ENCODE data around the gene PPIA. TPM values are rescaled to one million over a fixed set of nuclear protein-coding genes. Genes with fewer than 3 reads are reported as not detected.
A peak's percentile ranks its signal among the peaks of the same experiment; 100 is the strongest.

PPIA gene
- total RNA-seq, 1 experiment from 2014 or later: 2,465 TPM

GRCh38 chr7:44748045-44748947, 48.2 kb upstream of the PPIA start, which contains the start of gene ZMIZ2:
ZMIZ2 (plus strand) TSS chr7:44748847; CDS start chr7:44756250, 7,403 bp downstream.
- ATAC-seq (peak; percentile 92), DNase-seq (ENCODE audit: low spot score) (peak; percentile 87)
- no peaks in the 10 kb centered on the region for H3K9me3 Mint-ChIP-seq
- no peak for TF ChIP-seq FOXP1 (CRISPR knock-in tag; IDR thresholded peaks at IDR 0.05; ENCODE audit: borderline replicate concordance)
- TF ChIP-seq GRHL2 (CRISPR knock-in tag; IDR thresholded peaks at IDR 0.05; ENCODE audit: insufficient replicate concordance, severe bottlenecking): no peak
- TF ChIP-seq ATF3 (CRISPR knock-in tag; conservative IDR thresholded peaks at IDR 0.05): no peak
- TF ChIP-seq ZNF121 (CRISPR knock-in tag; IDR thresholded peaks at IDR 0.05): peak; percentile 82
- peak; percentile 95 for TF ChIP-seq SP1 (CRISPR knock-in tag; conservative IDR thresholded peaks at IDR 0.05)
- peak; percentile 28; the same call in 1 of the 2 replicates for TF ChIP-seq TEAD1 (CRISPR knock-in tag; IDR thresholded peaks at IDR 0.05)
- TF ChIP-seq CREM (CRISPR knock-in tag; IDR thresholded peaks at IDR 0.05): no peak
- TF ChIP-seq NR3C1 (CRISPR knock-in tag; conservative IDR thresholded peaks at IDR 0.05; ENCODE audit: low read depth): no peak
- no peak for TF ChIP-seq ZNF416 (CRISPR knock-in tag; IDR thresholded peaks at IDR 0.05)
- no peak for TF ChIP-seq FOXK1 (CRISPR knock-in tag; IDR thresholded peaks at IDR 0.05)
- TF ChIP-seq ZNF671 (CRISPR knock-in tag; IDR thresholded peaks at IDR 0.05): no peak
- TF ChIP-seq TP53 (CRISPR knock-in tag; IDR thresholded peaks at IDR 0.05): 0 out of 2 replicates have a peak, but pooled peaks have one; percentile 20
- no peak for TF ChIP-seq ZSCAN18 (CRISPR knock-in tag; IDR thresholded peaks at IDR 0.05)
- no peaks in the 10 kb centered on the region; the same call in 1 of the 2 replicates for H3K27me3 Mint-ChIP-seq (ENCODE audit: low read depth)
- peak within 1 kb of the TSS; percentile 89 for H3K4me3 Mint-ChIP-seq
- ChIA-PET POLR2A (interaction anchor here (0.6 to 1.4 kb wide), 2 partner anchors 35 to 127 kb away, joined by 3 to 4 read pairs; no protein-coding TSS in a partner anchor), CTCF (interaction anchor here (0.7 to 2.0 kb wide), 3 partner anchors 10 to 388 kb away, joined by 3 to 8 read pairs (median 3); partner anchors contain the start of gene H2AZ2)
- peaks cover 12% of the 10 kb centered on the region for H3K36me3 Mint-ChIP-seq
- H3K27ac Mint-ChIP-seq: peak within 1 kb of the TSS; percentile 54
- peaks cover 30% of the 10 kb centered on the region for H3K4me1 Mint-ChIP-seq

- no peaks in the 10 kb centered on the region; the same call in 1 of the 2 replicates for H3K27me3 Mint-ChIP-seq (ENCODE audit: low read depth)
- ChIA-PET POLR2A (interaction anchor here (0.5 to 1.5 kb wide), 5 partner anchors 34 to 128 kb away, joined by 3 to 5 read pairs (median 4); partner anchors contain the start of gene H2AZ2), CTCF (interaction anchor here (2.0 kb wide), 1 partner anchor 99 kb away, joined by 8 read pairs; the partner anchor contains the start of gene H2AZ2)
- H3K36me3 Mint-ChIP-seq: peaks cover 12% of the 10 kb centered on the region
- H3K4me1 Mint-ChIP-seq: peaks cover 36% of the 10 kb centered on the region
- H3K9me3 Mint-ChIP-seq: no peaks in the 10 kb centered on the region
- peak overlapping the region; percentile 89 for H3K4me3 Mint-ChIP-seq
- peak overlapping the region; percentile 54 for H3K27ac Mint-ChIP-seq
- ATAC-seq (peak; percentile 12), DNase-seq (ENCODE audit: low spot score) (no peak)
- TF ChIP-seq KAT7 (CRISPR knock-in tag; IDR thresholded peaks at IDR 0.05; ENCODE audit: borderline replicate concordance) (no peak), FOXP1 (CRISPR knock-in tag; IDR thresholded peaks at IDR 0.05; ENCODE audit: borderline replicate concordance) (0 out of 2 replicates have a peak, but pooled peaks have one; percentile 9), USF2 (CRISPR knock-in tag; IDR thresholded peaks at IDR 0.05) (0 out of 2 replicates have a peak, but pooled peaks have one; percentile 10), ERG (CRISPR knock-in tag; IDR thresholded peaks at IDR 0.05) (no peak), MAX (CRISPR knock-in tag; IDR thresholded peaks at IDR 0.05) (peak; percentile 17; the same call in 1 of the 2 replicates), ZNF232 (CRISPR knock-in tag; IDR thresholded peaks at IDR 0.05) (no peak), TP53 (CRISPR knock-in tag; IDR thresholded peaks at IDR 0.05) (0 out of 2 replicates have a peak, but pooled peaks have one; percentile 2), FOXP4 (CRISPR knock-in tag; IDR thresholded peaks at IDR 0.05) (0 out of 2 replicates have a peak, but pooled peaks have one; percentile 18), JUN (CRISPR knock-in tag; IDR thresholded peaks at IDR 0.05) (peak; percentile 6; the same call in 1 of the 2 replicates)
These were observed 47.3 kb upstream of the PPIA start for GRCh38 chr7:44748948-44749731.

All from WTC11 (cell line).